Mucosa of descending colon (tissue), 3 donors: ENCODE data around the gene IMPG2. TPM values are rescaled to one million over a fixed set of nuclear protein-coding genes. Genes with fewer than 3 reads are reported as not detected.
A peak's percentile ranks its signal among the peaks of the same experiment; 100 is the strongest.

Source experiments
- ATAC-seq: fragments of 200-7000 bp; cut with Tn5 transposase; one replicate; pipeline ENCODE4 v1.9.1; 2020; ENCODE audit warnings: mild to moderate bottlenecking, moderate library complexity
- DNase-seq, 3 donors: peaks; one replicate each; pipeline ENCODE4 v3.0.0-alpha.2; 2020
- H3K36me3 ChIP-seq: fragments of 200-600 bp; one replicate; pipeline ENCODE4 v1.8.0; 2021; ENCODE audit warnings: low read depth, mild to moderate bottlenecking
- H3K4me1 ChIP-seq: fragments of 200-600 bp; one replicate; pipeline ENCODE4 v1.8.0; 2021; ENCODE audit warnings: low read depth, mild to moderate bottlenecking
- H3K4me3 ChIP-seq: fragments of 200-600 bp; one replicate; pipeline ENCODE4 v1.8.0; 2021; ENCODE audit warnings: mild to moderate bottlenecking
- H3K9me3 ChIP-seq: fragments of 200-600 bp; one replicate; pipeline ENCODE4 v1.8.0; 2021; ENCODE audit warnings: mild to moderate bottlenecking
- CTCF ChIP-seq: fragments of 200-600 bp; IDR thresholded peaks from one replicate; pipeline ENCODE4 v1.8.0; 2022; ENCODE audit warnings: antibody characterized with exemption, mild to moderate bottlenecking
- intact Hi-C, 2 donors: fragments of 100-400 bp; cut with DNase I in 1 of 2; cut with micrococcal nuclease in 1 of 2; formaldehyde crosslinking; loops; one replicate each; pipeline versions ENCODE4 v1.11.0 to v1.11.1; 2022; cut with DNase I, micrococcal nuclease
- total RNA-seq, 3 donors: library from RNA; stranded (reverse); fragmentation: NEBNext Ultra II Directional in 2 of 3; extraction: Animal tissue kit (Norgen Biotek cat#: 25700) in 2 of 3; gene quantifications; one replicate each; pipeline versions ENCODE4 v1.2.1 to v1.2.4, GENCODE V29; 2021 to 2023
- donor health status: DM: no; HTN: no; CAD: no; lungs with moderate emphysema.
- donor health status: DM: no; HTN: no; CAD: no.
- donor health status: DM: no; HTN: yes; CAD: no.

The IMPG2 gene
- total RNA-seq, 3 donors from 2014 or later = 0.09 to 0.22 (median 0.12) TPM

GRCh38 chr3:101203411-101203810 is 117.0 kb downstream of the IMPG2 start:
- ATAC-seq = no peak
- Histone ChIP-seq H3K36me3 (no peaks in the 10 kb centered on the region), H3K4me1 (no peaks in the 10 kb centered on the region), H3K4me3 (no peak overlapping the region), H3K9me3 (no peaks in the 10 kb centered on the region)
- TF ChIP-seq CTCF = no peak
- intact Hi-C loops = no loop called here
- DNase-seq = no peak

- intact Hi-C loops = no loop called here
- no peak for ATAC-seq
Observed at GRCh38 chr3:101202640-101203039, 117.7 kb downstream of the IMPG2 start.

GRCh38 chr3:101200461-101200860 is 119.9 kb downstream of the IMPG2 start:
- H3K4me1 ChIP-seq = peaks cover 2% of the 10 kb centered on the region
- no peak for DNase-seq
- no peaks in the 10 kb centered on the region for H3K9me3 ChIP-seq
- intact Hi-C loops = no loop called here
- no peak overlapping the region for H3K4me3 ChIP-seq
- no peaks in the 10 kb centered on the region for H3K36me3 ChIP-seq
- ATAC-seq = no peak
- no peak for TF ChIP-seq CTCF

More at GRCh38 chr3:101202640-101203039, 117.7 kb downstream of the IMPG2 start:
- Histone ChIP-seq H3K9me3 (no peaks in the 10 kb centered on the region), H3K4me3 (no peak overlapping the region), H3K36me3 (no peaks in the 10 kb centered on the region), H3K4me1 (no peaks in the 10 kb centered on the region)
- TF ChIP-seq CTCF = no peak
- no peak for DNase-seq

GRCh38 chr3:101195951-101196713 is 124.2 kb downstream of the IMPG2 start:
- H3K9me3 ChIP-seq = no peaks in the 10 kb centered on the region
- intact Hi-C loops = no loop called here
- H3K36me3 ChIP-seq = no peaks in the 10 kb centered on the region
- H3K4me1 ChIP-seq = peaks cover 2% of the 10 kb centered on the region
- H3K4me3 ChIP-seq = no peak overlapping the region
- DNase-seq = peak in 1 of 3 donors; percentile 40
- no peak for TF ChIP-seq CTCF
- peak; percentile 56 for ATAC-seq

- TF ChIP-seq CTCF = no peak
- no peak overlapping the region for H3K4me3 ChIP-seq
- peaks cover 2% of the 10 kb centered on the region for H3K4me1 ChIP-seq
- H3K36me3 ChIP-seq = no peaks in the 10 kb centered on the region
- ATAC-seq = no peak
- intact Hi-C loops = no loop called here
- no peaks in the 10 kb centered on the region for H3K9me3 ChIP-seq
- DNase-seq = no peak
Observed at GRCh38 chr3:101194392-101194791, 126.0 kb downstream of the IMPG2 start.
